Uterus (tissue), 2 donors: Measurements from ENCODE around the gene AARS1.
"Not testable (repeated sequence)": the region's sequence is repeated elsewhere in the genome, so short reads cannot be mapped to it uniquely, and the experiment has no call there.

Source experiments
- CTCF ChIP-seq, 4 experiments: fragments of 200-600 bp in 2 of 4; fragments of 450-650 bp in 2 of 4; sonication (generic) in 2 of 4; IDR thresholded peaks; one replicate each; pipeline ENCODE4 v1.5.1; 2016 to 2019; ENCODE audit warnings: antibody characterized with exemption in 4 of 4, mild to moderate bottlenecking in 2 of 4, moderate library complexity in 1 of 4
- POLR2A ChIP-seq, 2 donors: fragments of 450-650 bp; IDR thresholded peaks; one replicate each; pipeline ENCODE4 v1.6.1; 2016; ENCODE audit warnings: antibody characterized with exemption in 2 of 2, mild to moderate bottlenecking in 1 of 2, moderate library complexity in 1 of 2

- not testable (repeated sequence) for TF ChIP-seq CTCF, POLR2A (IDR thresholded peaks at IDR 0.05)
These were observed 43.4 kb upstream of the AARS1 start for GRCh38 chr16:70332728-70333127.
